NOMO-1 (cell line): Measurements from ENCODE around the gene TIAM1.

Experiments
- DNase-seq, 2 experiments: peaks; one replicate each; lab custom pipeline; 2025; ENCODE audit not compliant: unreplicated experiment in 2 of 2; lab: John Stamatoyannopoulos, UW

The TIAM1 gene

DNA sequence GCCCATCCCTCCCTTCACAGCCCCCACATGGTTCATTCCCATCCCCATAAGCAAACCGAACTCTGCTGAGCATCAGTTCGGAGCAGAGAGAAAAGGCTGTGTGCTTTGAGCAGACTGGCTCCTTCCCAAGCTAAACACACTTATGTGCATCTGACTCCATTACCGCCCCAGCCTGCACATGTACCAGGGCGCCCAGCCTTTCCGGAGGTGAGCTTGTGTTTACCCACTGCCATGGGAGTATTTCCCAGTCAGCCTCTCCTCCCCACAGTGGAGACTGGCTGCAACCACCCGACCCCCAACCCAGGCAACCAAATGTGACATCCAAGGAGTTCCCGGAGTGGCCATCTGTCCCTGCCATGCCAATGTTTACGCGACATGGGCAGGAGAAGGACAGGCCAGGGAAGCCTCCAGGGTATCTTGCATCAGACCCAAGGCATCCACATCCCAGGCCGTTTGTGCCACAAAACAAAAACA is 9.4 kb downstream of the TIAM1 start:
- DNase-seq: no peak

DNA sequence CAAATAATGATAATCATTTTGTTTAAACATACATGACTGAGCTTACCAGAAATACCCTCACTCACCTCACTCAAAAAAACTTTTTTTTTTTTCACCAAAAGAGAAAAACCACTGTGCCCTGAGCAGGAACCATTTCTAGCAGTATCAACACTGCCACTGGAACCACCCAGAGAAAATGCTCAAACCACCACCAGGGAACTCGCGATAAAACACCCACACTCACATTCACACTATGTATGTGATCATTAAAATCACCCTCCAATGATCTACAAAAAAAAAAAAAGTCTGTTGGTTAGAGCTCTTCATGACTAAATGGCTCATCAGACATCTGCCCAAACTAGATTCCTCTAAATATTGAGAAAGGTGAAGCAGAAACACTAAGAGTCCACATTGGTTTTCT is 11.5 kb downstream of the TIAM1 start:
- DNase-seq: no peak

DNA sequence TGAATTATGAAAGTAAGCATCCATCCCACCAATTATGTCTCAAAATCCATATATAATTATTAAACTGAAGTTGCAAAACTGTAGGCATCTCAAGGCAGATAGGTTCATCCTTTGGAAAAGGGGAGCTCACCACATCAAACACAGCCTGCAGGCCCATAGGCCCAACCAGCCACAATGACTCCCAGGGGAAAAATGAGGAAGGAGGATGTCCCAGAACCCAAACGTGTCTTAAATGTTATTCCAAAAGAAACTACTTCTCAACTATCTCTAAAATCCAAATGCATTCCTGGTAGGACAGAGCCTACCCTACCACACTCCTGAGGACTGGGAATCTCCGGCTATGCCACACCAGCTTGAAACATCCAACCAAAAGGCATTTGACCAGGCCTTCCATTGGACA is 12.8 kb downstream of the TIAM1 start:
- no peak for DNase-seq

DNA sequence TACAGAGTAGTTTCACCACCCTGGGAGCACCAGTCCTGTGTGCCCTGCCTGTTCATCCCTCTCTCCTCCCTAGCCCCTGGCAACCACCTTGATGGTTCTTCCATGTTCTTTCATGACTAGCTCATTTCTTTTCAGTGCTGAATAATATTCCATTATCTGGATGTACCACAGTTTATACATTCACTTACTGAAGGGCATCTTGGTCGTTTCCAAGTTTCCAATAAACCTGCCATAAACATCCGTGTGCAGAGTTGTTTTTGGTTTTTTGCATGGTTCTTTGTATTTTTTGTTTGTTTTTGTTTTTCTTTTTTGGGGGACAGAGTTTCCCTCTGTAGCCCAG is 13.9 kb downstream of the TIAM1 start:
- no peak for DNase-seq

DNA sequence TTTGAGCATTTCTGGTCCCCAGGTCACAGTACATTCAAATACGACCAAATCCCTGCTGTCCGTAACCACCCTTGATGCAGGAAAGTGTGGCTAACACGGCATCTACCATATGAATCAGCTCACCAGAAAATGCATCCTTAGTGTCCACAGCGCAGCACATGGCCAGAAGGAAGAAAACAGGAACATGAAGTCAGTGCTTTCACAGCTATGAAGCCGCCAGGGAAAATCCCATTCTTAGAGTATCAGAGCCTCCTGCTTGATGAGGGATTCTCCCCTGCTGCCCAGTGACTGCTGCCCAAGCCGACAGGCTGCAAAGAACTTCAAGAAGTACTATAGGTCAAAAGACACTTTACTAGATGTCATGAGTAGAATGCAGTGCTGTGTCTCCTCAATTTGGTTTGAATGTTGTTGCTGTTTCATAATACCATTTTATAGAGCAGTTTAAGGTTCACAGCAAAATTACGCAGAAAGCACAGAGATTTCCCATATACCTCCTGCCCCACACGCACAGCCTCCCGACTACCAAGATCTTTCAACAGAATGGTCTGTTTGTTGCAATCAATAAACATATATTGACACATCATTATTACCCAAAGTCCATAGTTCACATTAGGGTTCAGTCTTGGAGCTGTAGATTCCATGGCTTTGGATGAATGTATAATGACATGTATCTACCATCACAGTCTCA is 14.5 kb downstream of the TIAM1 start:
- no peak for DNase-seq

DNA sequence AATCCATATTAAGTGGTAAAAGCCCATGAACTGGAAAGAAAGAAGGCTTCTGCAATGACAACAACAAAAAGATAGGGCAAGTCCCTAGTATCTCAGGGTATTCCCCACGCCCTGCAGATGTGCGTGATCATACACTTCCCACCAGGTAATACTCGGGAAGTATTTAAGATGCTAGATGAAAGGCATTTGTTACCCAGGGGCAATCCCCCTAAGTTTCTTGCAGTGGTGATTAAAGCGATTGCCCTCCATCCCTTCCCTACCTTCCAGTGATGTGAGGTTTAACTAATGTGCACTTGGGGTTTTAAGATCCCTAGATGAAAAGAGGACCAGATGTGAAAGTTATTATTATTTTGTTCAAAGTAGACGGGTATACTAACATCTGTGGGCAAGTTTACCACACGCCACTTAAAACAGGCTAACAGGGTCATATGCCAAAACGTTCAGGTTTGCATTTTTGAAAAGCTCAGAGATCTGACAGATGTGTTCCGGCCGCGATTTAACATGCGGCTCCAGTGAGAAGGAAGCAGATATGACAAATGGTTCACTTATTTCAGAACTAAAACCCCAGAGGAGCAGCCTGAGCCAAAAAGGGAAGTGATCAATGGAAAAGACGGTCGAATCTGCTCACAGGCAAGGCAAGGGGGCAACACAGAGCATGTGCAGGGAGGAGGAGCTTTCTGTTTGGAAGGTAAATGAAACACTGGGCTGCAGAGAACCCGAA is 17.4 kb downstream of the TIAM1 start:
- peak; percentile 76 to 93 for DNase-seq

DNA sequence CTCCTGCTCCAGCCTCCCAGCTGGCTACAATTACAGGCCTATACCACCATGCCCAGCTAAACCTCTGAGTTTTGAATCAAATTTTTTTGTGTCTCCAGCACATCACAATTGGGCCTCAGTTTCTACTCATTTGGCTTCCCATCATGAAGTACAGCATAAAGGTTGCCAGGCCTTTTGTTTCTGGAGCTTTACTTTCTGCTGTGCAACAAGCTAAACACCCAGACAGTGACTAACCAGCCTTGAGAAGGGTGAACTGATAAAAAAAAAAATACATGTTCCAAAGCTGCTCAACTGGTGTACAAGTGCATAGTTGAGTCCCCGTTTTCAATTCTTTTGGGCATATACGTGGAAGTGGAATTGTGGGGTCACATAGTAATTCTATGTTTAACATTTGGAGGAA is 25.1 kb downstream of the TIAM1 start:
- no peak for DNase-seq

DNA sequence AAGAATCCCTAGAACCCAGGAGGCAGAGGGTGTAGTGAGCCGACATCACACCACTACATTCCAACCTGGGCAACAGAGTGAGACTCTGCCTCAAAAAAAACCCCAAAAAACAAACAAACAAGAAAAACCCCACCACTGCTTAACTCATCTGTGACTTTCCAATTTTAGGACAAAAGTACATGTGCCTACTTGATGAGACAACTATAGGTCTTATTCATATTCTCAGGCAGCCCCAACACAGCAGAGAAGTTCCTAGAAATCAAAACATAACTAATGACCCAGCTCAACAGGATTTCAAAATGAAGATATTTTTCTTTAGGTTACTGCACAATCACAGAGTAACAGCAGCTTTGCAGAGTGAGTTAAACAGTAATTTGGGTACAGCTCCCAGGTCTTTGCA is 26.4 kb downstream of the TIAM1 start:
- DNase-seq: no peak

DNA sequence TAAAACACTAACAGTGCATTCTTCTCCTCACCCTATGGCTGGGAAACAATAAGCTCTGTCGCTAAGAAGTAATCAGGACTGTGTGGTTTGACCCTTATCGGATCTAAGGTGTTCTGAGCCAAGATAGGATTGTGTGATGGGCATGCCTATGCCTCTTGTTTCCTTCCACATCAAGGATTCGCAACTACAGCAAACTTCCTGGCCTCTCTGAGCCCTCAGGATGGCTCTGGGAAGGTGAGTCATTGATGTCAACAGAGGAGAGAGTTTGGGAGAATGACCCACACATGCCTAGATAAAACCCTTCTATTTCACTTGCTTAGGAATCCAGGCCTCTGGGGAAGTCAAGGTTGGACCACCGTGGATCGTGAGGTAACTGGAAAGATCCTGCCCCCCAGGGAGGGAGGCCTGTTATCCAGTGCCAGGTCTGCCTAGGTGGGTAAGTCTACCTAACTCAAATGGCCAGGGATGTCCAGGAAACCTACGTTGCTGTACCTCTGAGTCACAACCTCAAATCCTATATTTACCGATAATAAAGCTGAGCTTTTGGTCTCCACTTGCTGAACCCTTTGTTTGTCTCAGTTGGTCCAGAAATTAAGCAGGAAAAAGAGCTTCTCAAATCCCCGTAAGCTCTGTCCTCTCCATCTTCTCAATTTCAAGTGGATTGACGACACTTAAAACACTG is 27.4 kb downstream of the TIAM1 start:
- DNase-seq: no peak

DNA sequence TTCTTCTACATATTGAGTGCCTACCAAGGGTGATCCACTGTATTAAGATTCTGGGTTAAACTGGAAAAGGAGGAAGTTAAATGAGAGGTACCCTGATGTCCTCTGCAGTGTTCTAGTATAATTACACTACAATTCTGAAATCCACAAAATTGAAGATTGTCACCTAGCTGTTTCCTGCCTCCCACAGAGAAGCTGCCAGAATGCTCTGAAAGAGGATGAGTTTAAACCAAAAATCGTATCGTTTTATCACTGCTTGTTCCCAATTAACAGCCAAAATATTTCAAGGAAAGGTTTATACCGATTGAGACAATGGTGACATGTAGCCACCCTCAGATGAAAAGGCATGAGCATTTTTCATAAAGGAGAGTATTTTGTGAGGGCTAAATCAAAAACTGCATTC is 28.0 kb downstream of the TIAM1 start:
- no peak for DNase-seq

DNA sequence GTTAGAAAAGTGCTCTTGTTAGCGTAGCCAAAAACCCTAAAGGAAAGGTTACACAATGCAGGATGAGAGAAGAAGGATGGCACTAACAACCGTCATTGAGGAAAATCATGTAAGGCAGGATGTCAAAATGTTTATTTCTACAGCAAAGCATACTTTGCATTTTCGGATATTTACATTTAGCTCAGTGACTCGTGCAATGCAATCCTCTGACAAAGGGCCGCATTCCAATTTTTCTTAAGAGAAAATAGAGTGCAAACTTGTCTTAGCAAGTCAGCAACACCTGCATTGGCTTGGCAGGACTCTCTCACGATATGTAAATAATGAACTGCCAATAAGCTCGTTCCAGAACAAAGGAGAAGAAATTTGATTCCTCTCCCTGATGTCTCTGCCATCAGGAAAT is 33.3 kb downstream of the TIAM1 start:
- DNase-seq: no peak

DNA sequence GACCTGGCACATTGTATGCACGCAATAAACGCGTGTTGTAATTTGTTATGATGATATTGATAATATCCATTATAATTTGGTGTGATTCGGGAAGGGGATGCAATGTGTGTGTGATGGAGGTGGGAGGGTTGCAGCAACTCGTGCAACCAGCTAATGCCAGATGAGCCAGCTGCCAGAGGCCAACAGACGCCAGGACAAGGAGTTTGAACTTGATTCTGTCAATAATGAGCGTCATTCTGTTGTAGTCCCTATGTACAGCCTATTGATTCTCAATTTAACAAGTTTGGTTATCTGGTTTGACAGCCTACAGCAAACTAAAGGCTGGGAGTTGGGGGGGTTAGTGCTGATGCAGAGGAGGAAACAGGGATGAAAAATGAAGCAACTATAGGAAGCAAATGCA is 35.5 kb downstream of the TIAM1 start:
- no peak for DNase-seq

DNA sequence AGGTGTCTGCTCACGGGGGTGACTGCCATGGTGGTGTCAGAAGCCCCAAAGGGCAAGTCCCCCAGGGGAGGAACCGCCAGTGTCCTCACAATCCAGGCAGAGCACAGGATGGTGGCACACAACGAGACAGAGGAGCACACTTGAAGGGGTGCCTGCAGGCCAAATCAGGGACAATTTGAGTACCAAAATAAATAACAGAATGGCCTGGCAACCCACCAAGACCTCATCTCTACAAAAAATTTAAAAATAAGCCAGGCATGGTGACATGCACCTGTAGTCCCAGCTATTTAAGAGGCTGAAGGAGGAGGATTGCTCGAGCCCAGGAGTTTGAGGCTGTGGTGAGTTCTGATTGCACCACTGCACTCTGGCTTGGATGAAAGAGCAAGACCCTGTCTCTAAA is 38.2 kb downstream of the TIAM1 start:
- no peak for DNase-seq

DNA sequence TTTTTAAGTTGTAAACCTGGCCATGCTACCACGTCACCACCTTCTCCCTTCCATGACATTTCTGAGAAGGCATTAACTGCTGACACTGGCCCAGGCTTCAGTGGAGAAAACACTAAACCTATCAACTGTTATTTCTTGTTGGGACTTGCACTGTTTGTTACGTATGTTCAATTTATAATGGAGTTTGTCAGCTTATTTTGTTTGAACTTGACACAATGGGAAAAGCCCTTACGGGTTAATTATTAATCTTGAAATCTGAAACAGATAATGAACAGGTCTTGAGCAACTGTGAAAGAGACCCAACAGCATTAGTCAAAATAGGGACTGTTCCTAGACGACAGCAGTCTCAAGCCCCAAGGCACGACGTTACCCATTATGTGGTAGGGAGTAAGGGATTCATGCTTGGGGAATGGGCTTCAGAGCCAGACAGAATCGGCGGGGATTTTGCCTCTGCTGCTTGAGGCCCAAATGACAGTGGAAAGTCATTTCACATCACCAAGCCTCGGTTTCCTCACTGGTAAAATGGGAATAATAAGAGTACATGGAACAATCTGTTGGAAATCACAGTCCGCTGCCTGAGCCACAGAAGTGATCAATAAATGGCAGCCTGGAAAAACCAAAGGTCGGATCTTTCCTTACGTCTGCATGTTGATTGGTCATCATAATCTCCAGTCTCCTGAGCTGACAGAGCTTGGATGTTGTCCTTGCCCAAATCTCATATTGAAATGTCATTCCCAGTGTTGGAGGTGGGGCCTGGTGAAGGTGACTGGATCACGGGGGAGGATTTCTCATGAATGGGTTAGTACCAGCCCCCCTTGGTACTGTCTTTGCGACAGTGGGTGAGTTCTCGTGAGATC is 44.5 kb downstream of the TIAM1 start:
- no peak for DNase-seq

DNA sequence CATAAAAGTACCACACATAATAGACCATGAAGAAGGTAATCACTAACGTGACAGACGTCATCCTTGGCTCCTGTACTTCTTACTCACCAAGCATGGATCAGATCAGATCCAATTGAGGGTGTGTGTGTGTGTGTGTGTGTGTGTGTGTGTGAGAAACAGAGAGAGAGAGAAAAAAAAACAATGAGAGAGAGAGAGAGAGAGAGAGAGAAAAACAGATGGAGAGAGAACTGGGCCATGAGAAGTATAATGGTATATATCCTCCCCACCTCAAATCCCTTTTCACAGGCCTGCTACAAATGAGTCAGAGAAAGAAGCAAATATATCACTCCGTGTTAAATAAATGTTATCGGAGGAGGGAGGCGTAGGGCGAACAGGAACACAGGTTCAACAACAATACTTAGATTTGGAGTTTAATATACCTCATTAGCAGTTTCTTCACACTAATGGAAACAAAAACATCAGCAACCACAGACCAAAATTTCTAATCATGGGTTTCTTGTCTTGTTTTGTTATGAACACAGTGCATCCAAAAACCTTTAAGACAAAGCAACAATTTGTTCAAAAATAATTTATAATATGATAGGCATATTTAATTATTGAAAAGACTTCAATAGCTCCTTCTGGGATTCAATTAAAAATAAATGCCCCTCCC is 45.3 kb downstream of the TIAM1 start:
- no peak for DNase-seq

DNA sequence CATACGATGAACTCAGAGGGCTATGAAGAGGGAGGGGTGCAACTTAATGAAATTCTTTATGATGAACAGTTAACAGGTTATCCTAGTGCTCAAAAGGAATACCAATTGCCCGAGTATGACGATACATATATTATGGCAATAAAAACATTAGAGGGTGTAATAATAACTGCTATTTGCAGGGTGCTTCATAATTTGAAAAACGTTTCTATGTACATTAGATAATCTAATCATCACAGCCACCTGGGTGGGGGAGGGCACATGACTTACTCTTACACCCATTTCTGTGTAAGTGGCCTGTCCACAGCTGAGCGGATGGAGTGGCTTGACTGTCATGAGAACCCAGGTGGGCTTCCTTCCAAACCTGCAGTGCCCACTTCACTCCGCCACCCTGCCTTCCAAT is 46.3 kb downstream of the TIAM1 start:
- DNase-seq: no peak

DNA sequence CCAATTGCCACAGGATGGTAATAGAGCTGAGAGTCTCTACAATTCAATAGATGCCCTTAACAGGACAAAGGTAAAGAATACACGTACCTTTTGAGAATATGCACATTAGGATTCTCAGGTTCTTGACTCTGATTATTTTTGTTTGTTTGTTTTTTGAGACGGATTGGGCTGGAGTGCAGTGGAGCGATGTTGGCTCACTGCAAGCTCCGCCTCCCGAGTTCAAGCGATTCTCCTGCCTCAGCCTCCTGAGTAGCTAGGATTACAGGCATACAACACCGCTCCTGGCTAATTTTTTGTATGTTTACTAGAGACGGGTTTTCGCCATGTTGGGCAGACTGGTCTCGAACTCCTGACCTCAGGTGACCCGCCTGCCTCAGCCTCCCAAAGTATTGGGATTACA is 48.4 kb downstream of the TIAM1 start:
- DNase-seq: no peak

DNA sequence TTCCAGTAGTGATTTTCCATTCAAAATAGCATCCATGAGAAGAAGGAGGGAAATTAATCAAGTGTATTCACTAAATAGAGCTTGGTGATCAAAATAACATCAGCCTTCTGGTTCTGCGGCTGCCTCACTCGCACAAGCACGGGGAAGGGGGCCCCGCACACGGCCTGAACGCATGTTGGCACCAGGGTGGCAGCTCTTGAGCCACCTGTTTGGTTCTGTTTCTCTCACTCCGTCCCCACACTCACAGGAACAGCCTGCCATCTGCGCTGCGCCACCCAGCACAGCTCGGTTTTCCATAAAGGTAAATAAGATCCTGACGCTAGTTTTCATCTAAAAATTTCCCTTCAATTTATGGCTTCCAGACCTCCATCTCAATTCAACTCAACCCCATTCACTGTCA is 49.4 kb downstream of the TIAM1 start:
- DNase-seq: no peak

DNA sequence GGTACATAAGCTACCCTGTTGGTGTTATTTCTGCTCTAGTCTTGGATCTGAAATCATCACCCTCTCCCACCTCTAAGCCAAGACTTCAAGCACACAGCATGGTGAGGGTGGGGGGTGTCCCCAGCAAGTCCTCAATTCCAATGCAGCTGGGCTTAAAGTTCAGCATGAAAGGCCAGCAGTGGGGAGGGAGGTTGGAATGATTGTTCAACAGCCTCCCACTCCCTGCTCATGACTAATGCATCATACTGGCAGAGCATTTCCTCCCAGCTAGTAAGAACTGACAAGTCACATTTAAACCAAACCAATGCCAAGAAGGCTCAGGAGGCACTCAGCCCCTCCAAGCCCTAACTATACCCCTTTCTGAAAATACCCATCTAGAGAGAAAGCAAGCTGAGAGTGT is 50.1 kb downstream of the TIAM1 start:
- DNase-seq: no peak

DNA sequence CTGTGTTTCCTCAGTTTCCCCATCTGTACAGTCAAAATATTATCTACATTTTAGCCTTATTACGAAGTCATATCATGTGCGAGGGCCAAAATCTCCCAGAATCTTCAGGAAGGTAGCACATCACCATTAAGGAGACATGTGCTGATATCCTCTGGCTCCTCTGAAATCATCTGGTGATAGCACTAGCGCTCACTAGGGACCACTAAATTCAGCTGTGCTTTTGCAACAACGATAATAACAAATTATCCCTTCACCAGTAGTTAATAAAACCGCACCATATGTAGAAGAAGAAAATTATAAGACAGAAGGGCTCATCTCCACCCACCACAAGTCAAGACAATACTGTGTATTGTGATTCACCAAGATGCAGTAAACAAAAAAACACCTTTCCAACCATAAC is 53.3 kb downstream of the TIAM1 start:
- no peak for DNase-seq

DNA sequence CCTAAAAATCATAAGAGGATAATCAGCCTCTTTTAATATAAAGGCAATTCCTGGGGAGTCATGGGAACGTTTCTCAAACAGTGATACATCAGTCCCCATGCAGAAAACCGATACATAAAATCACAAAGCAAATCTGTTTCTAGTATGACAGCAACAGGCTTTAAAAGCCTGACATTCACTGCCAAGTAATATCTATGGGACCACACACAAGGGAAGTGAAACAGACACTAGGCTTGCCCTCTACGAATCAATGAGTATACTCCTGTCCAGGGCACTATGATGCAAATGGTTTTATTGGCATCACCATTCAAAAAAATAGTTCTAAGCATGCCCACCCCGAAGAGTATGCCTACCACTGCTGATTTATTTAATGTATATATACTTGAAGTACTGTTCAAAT is 54.4 kb downstream of the TIAM1 start:
- peak in 1 of 2 experiments; percentile 59 for DNase-seq
